ENCODE results near the gene CUL5.

- TF ChIP-seq CTCF (conservative IDR thresholded peaks at IDR 0.05; ENCODE audit: low read depth, low read length) = no peak
- no peak for TF ChIP-seq EZH2phosphoT487 (IDR thresholded peaks at IDR 0.05; ENCODE audit: borderline replicate concordance, low read length)
- no peak for TF ChIP-seq EZH2 (IDR thresholded peaks at IDR 0.05; ENCODE audit: low read length, unreplicated experiment)
Observed at GRCh38 chr11:108148556-108148955, 139.9 kb downstream of the CUL5 start.

Measured in PC-3 (cell line).